HFF-Myc (cell line): ENCODE data around the gene PDCD6IP.
A peak's percentile ranks its signal among the peaks of the same experiment; 100 is the strongest.

Source experiments
- DNase-seq: peaks from one replicate; pipeline ENCODE4 v3.0.0-alpha.2; 2011; ENCODE audit warnings: low read depth; ENCODE audit errors: extremely low read depth
- H3K4me3 ChIP-seq: replicated peaks from 2 replicates; pipeline ENCODE4 v1.5.1; 2011; ENCODE audit warnings: low read depth, mild to moderate bottlenecking, control low read depth, low read length
- TF ChIP-seq, protein P1 (sequence below): IDR thresholded peaks from 2 replicates; pipeline ENCODE4 v1.5.1; 2012; ENCODE audit warnings: mild to moderate bottlenecking, low read depth, low read length, control low read depth; ENCODE audit errors: missing control alignments

The PDCD6IP gene

DNA sequence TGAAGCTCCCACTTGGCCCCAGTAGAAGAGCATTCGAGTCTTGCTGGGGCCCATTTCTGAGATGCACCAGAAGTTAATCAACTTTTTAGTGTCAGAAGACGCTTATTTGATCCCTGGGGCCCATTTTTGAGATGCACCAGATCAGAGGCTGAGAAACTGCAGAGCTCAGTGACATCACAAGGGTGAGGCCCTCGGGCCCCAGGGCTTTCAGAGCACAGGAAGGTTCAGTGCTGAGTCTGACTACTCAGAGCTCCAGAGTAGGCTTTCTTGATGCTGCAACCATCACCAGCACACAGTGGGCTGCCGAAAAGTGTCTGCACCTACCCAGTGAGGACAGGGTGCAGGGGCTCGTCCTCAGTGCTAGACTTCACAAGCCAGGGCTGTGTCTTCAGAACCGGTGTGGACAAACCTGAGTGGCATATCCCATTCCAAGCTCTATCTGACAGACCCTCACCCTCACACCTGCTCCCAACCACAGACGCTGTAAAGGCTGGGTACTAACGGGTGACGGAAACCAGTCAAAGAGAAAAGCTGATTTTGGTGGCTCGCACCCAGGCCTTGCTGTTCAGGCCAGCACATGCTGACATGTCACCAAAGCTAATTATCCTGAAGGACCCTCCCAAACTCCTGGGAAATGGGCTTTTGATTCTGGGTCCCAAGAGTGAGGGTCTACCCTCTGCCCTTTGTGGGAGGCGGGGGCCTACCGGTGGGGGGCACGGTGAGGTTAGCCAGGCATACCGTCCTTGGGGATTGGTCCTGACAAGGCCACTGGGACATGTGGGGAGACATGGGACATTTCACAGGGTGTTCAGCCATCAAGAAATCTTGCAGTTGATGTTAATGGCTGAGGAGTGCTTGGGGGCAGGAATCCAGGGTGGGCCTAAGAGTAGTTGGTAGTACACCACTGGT is 83.0 kb downstream of the PDCD6IP start:
- TF ChIP-seq, protein P1, sequence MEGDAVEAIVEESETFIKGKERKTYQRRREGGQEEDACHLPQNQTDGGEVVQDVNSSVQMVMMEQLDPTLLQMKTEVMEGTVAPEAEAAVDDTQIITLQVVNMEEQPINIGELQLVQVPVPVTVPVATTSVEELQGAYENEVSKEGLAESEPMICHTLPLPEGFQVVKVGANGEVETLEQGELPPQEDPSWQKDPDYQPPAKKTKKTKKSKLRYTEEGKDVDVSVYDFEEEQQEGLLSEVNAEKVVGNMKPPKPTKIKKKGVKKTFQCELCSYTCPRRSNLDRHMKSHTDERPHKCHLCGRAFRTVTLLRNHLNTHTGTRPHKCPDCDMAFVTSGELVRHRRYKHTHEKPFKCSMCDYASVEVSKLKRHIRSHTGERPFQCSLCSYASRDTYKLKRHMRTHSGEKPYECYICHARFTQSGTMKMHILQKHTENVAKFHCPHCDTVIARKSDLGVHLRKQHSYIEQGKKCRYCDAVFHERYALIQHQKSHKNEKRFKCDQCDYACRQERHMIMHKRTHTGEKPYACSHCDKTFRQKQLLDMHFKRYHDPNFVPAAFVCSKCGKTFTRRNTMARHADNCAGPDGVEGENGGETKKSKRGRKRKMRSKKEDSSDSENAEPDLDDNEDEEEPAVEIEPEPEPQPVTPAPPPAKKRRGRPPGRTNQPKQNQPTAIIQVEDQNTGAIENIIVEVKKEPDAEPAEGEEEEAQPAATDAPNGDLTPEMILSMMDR = no peak
- H3K4me3 ChIP-seq = no peak overlapping the region
- DNase-seq = no peak

DNA sequence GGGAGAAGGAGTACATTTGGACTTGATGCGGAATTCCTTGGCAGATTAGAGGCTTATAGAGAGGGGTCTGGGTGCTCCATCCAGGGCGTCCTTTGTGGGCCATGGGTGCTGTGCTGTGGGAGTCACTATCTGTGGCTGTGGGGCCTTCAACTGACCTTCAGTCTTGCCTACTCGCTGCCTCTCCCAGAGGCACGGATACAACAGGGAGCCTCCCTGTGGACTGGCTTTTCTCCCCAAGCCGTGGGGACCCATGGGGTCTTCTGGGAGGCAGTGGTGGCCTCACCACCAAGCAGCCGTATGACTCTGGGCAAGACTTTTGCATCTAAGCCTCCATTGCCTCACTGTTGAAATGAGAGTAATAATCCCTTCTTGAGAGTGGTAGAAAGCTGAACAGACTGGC is 83.9 kb downstream of the PDCD6IP start:
- no peak overlapping the region for H3K4me3 ChIP-seq
- DNase-seq = no peak
- TF ChIP-seq, protein P1 = no peak

DNA sequence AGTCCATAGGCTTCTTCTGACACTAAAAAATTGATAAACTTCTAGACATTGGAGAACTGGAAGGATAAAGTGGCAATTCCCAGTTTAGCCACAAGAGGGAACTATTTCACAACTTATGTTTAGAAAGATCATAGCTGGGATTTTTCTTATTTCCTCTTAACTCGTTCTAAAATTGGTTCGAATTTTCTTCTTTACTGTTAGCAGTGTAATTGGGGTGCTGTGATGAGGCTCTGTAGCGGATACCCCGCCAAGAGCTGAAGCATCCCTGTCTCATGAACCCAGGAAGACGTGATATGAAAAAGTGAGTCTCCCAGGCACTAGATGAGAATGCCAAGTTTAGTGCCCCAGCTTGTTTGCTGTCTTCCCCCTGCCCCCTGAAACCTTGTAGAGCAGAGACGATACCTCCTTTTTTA is 85.1 kb downstream of the PDCD6IP start:
- peak; percentile 24 for DNase-seq
- H3K4me3 ChIP-seq = no peak overlapping the region

DNA sequence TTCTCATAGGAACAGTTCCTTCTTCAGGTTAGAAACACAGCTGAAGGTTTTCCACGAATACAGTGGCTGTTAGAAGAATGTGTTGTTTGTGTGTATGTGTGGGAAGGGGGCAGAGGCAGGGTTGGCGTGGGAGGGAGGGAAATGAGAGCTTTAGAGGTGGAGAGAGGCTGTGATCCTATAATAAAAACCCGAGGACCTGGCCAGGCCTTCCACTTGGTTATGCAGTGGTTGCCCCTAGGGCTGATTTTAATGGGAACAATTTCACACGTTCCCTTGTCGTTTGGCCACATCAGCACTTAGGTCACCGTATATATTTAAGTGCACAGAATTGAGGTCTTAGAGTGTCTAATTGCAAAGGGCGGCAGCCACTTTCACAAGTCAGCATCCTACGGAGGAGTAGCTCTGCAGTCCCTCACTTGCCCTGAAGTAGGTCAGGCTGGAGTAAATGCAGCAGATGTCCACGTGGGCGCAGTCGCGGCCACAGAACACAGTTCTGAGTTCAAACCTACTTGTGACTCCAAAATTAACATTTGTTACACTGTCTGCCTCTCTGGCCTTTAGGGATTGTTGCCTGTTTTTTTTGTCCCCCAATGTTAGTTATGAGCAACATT is 85.6 kb downstream of the PDCD6IP start:
- DNase-seq = peak; percentile 29
- TF ChIP-seq, protein P1 = peak; percentile 61
- no peak overlapping the region for H3K4me3 ChIP-seq

More for the DNA sequence above, 85.1 kb downstream of the PDCD6IP start:
- TF ChIP-seq, protein P1 = peak; percentile 64

DNA sequence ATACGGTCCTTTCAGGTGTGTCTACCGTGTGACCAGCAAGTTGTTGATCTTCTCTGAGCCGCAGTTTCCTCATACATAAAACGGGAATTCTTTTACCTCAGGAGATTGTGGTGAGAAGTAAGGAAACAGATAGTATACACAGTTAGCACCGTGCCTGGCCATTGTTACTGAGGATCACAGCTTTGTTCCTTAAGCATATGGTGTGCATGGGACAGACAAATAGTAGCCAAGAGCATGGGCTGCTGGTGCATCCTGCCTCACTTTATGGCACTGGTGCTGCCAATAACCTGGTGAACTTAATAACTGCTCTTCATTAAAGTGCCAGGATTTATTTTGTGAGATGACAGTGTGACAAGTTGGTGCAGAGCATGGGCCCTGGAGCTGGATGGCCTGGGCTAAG is 86.3 kb downstream of the PDCD6IP start:
- TF ChIP-seq, protein P1 = no peak
- no peak for DNase-seq
- H3K4me3 ChIP-seq = no peak overlapping the region

DNA sequence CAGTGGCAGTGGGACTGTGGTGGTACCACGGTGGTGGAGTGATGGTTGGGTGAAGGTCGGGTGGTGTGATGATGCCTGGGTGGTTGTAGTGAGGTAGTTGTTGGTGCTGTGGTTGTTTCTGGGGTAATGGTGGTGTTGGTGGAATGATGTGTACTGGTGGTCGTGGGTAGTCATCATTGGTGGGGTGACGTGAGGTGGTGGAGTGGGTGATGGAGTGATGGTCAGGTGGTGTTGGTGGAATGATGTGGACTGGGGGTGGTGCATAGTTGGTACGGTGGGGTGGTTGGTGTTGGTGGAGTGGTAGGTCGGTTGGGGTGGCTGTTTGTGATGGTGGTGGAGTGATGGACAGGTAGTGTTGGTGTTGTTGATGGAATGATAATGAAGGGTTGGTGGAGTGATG is 87.1 kb downstream of the PDCD6IP start:
- no peak overlapping the region for H3K4me3 ChIP-seq
- TF ChIP-seq, protein P1 = no peak
- DNase-seq = no peak
